Suprapubic skin (tissue), 4 donors: ENCODE measurements around the gene EFNB1. TPM values are rescaled to one million over a fixed set of nuclear protein-coding genes. Genes with fewer than 3 reads are reported as not detected.

Experiments
- DNase-seq, 2 donors: peaks; one replicate each; pipeline ENCODE4 v3.0.0-alpha.2; 2019; ENCODE audit warnings: low spot score in 2 of 2
- H3K27ac ChIP-seq: fragments of 200-600 bp; sonication (generic); one replicate; pipeline ENCODE4 v1.5.1; 2019
- H3K27me3 ChIP-seq: fragments of 200-600 bp; sonication (generic); one replicate; pipeline ENCODE4 v1.5.1; 2019
- H3K36me3 ChIP-seq: fragments of 200-600 bp; sonication (generic); one replicate; pipeline ENCODE4 v1.5.1; 2019
- H3K4me1 ChIP-seq: fragments of 200-600 bp; sonication (generic); one replicate; pipeline ENCODE4 v1.5.1; 2019
- H3K4me3 ChIP-seq: fragments of 200-600 bp; sonication (generic); one replicate; pipeline ENCODE4 v1.5.1; 2019; ENCODE audit warnings: mild to moderate bottlenecking
- H3K9me3 ChIP-seq: fragments of 200-600 bp; sonication (generic); one replicate; pipeline ENCODE4 v1.5.1; 2019
- EP300 ChIP-seq: sonication (generic); formaldehyde crosslinking; IDR thresholded peaks from one replicate; pipeline ENCODE4 v1.6.1; 2017; ENCODE audit warnings: antibody characterized with exemption
- POLR2A ChIP-seq, 2 donors: fragments of 450-650 bp; IDR thresholded peaks; one replicate each; pipeline ENCODE4 v1.6.1; 2017; ENCODE audit warnings: antibody characterized with exemption in 2 of 2, mild to moderate bottlenecking in 2 of 2, moderate library complexity in 2 of 2
- POLR2AphosphoS5 ChIP-seq, 3 donors: sonication (generic); formaldehyde crosslinking; IDR thresholded peaks; one replicate each; pipeline ENCODE4 v1.6.1; 2017; ENCODE audit warnings: antibody characterized with exemption in 3 of 3
- WGBS: methylation state at CpG from one replicate; pipeline ENCODE4 v1.1.5; 2018; 5-methylcytosine and 5-hydroxymethylcytosine counted together
- total RNA-seq, 4 donors: library from RNA; depleted of rRNA; stranded (reverse); fragments of >200 nt; gene quantifications; one replicate each; pipeline ENCODE4 v1.1.0, GENCODE V29; 2016
- TF ChIP-seq, protein P1 (sequence below), 2 donors: fragments of 200-600 bp in 1 of 2; fragments of 450-650 bp in 1 of 2; sonication (generic) in 1 of 2; IDR thresholded peaks; one replicate each; pipeline ENCODE4 v1.5.1; 2016 to 2019; ENCODE audit warnings: antibody characterized with exemption in 2 of 2, mild to moderate bottlenecking in 1 of 2, moderate library complexity in 1 of 2

Gene EFNB1
- total RNA-seq, 4 donors from 2014 or later, result 78.4 to 103 (median 89.8) TPM

DNA sequence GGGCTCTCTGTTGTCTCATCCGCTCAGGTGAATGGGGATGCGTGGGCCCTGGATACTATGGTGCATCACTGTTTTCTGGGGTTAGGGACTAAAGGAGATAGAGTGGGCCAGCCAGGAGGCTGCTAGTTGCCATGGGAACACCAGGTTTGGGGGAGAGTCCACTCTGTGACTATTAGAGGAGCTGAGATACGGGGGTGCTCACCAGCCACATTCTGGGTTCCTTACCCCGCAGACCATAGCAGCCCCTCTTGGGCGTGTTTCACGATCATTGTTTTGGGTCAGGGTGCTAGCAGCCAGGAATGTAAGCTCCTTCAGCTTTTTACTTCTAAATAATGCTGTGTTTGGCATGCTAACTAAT lies 4.6 kb downstream of the EFNB1 start:
- Histone ChIP-seq H3K27me3 (no peaks in the 10 kb centered on the region), H3K4me1 (peaks cover 40% of the 10 kb centered on the region), H3K9me3 (no peaks in the 10 kb centered on the region), H3K4me3 (peak overlapping the region; percentile 80), H3K36me3 (no peaks in the 10 kb centered on the region), H3K27ac (peak overlapping the region; percentile 82)
- DNase-seq, result peak; percentile 17 to 18
- TF ChIP-seq EP300 (no peak), POLR2AphosphoS5 (IDR thresholded peaks at IDR 0.05) (no peak), POLR2A (IDR thresholded peaks at IDR 0.05) (no peak)
- TF ChIP-seq, protein P1, sequence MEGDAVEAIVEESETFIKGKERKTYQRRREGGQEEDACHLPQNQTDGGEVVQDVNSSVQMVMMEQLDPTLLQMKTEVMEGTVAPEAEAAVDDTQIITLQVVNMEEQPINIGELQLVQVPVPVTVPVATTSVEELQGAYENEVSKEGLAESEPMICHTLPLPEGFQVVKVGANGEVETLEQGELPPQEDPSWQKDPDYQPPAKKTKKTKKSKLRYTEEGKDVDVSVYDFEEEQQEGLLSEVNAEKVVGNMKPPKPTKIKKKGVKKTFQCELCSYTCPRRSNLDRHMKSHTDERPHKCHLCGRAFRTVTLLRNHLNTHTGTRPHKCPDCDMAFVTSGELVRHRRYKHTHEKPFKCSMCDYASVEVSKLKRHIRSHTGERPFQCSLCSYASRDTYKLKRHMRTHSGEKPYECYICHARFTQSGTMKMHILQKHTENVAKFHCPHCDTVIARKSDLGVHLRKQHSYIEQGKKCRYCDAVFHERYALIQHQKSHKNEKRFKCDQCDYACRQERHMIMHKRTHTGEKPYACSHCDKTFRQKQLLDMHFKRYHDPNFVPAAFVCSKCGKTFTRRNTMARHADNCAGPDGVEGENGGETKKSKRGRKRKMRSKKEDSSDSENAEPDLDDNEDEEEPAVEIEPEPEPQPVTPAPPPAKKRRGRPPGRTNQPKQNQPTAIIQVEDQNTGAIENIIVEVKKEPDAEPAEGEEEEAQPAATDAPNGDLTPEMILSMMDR (IDR thresholded peaks at IDR 0.05), result no peak
- 81% methylated on average over 4 of the region's 6 CpGs for WGBS

DNA sequence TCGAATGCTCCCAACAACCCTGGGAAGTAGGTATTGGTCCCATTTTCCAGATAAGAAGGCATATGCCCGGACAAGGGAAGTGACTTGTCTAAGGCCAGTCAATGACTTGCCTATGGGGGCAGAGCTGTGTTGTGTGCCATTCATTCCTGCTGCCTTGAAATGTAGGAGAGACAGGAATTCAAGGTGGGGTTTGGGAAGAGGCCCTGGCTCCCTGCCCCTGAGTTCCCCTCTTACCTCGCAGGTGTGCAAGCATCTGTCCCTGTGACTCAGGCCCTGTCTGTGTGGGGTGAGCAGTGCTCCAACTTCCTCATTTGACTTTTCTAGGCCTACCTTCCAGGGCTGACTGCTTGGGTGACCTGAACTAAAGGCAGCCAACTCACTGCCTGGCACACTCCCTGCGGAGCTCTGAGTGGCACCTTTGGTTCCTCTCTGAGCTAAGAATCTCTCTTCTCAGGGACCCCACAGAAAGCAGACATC lies 5.1 kb downstream of the EFNB1 start:
- 79% methylated on average over 3 of the region's 4 CpGs for WGBS
- H3K27ac ChIP-seq, result peak overlapping the region; percentile 82
- H3K4me3 ChIP-seq, result peak overlapping the region; percentile 80

DNA sequence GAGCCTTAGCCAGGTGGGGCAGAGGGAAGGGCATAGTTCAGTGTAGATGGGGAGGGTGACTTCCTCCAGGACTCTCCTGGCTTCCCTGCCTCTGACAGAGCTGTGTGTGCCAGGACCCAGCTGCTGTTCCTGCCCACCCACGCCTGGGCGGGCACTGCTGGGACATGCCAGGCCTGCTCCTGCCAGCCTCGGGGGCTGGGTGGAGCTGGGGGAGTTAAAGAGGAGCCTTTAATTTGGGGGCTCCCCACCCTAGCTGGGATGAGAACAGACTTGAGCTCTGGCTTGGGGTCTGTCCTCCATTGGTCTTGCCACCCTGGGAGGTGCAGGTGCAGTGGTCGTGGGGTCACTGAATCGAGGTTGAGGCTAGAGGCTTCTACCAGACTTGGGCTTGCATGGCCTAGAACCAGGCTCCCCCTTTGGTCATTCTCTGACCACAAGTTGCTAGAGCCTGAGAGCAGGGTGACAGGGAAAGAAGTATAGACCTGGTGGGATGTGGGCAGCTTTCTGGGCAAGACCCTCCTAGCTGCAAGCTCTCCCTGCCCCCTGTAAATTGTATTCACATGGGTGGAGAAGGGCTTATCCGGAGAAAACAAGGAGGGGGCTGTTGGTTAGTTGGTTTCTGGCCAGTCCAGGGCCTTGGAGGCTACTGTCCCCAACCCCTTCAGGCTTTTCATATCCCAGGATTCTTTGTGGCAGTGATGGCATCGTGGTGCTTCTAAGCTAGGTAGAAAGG lies 5.7 kb downstream of the EFNB1 start:
- WGBS, result 56% methylated on average over 7 of the region's 7 CpGs
- TF ChIP-seq EP300, result no peak
- no peak for TF ChIP-seq POLR2A (IDR thresholded peaks at IDR 0.05)
- TF ChIP-seq, protein P1 (IDR thresholded peaks at IDR 0.05), result no peak
- TF ChIP-seq POLR2AphosphoS5 (IDR thresholded peaks at IDR 0.05), result no peak
- Histone ChIP-seq H3K4me1 (peaks cover 39% of the 10 kb centered on the region), H3K9me3 (no peaks in the 10 kb centered on the region), H3K4me3 (peak overlapping the region; percentile 80), H3K27ac (peak overlapping the region; percentile 82), H3K27me3 (no peaks in the 10 kb centered on the region), H3K36me3 (no peaks in the 10 kb centered on the region)
- peak; percentile 38 to 58 for DNase-seq

More for the DNA sequence above, 5.1 kb downstream of the EFNB1 start:
- DNase-seq, result peak in 1 of 2 donors; percentile 47
- Histone ChIP-seq H3K36me3 (no peaks in the 10 kb centered on the region), H3K9me3 (no peaks in the 10 kb centered on the region), H3K27me3 (no peaks in the 10 kb centered on the region), H3K4me1 (peaks cover 39% of the 10 kb centered on the region)
- TF ChIP-seq POLR2AphosphoS5 (IDR thresholded peaks at IDR 0.05) (no peak), POLR2A (IDR thresholded peaks at IDR 0.05) (no peak), EP300 (no peak)
- TF ChIP-seq, protein P1 (IDR thresholded peaks at IDR 0.05), result no peak

DNA sequence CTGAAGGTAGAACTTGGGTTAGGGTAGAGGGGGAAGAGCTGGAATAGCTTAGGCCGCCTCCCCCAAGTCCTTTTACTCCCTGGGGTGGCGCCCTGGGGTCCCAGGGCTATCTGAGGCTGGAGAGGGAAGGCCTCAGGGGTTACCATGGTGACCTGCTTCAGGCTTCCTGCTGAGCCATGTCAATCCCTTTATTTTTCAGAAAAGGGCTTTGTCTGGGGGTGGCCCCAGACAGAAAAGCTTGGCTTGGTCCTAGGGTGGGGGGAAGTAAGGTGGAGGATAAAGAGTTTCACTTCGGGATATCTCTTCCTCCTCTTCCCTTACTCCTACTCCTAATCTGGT lies 6.3 kb downstream of the EFNB1 start:
- peaks cover 5% of the 10 kb centered on the region for H3K36me3 ChIP-seq
- TF ChIP-seq EP300 (no peak), POLR2A (IDR thresholded peaks at IDR 0.05) (no peak), POLR2AphosphoS5 (IDR thresholded peaks at IDR 0.05) (no peak)
- TF ChIP-seq, protein P1 (IDR thresholded peaks at IDR 0.05), result no peak
- no peaks in the 10 kb centered on the region for H3K9me3 ChIP-seq
- WGBS, result 61% methylated on average over 3 of the region's 3 CpGs
- no peak overlapping the region for H3K27ac ChIP-seq
- H3K4me1 ChIP-seq, result peaks cover 39% of the 10 kb centered on the region
- no peak overlapping the region for H3K4me3 ChIP-seq
- no peaks in the 10 kb centered on the region for H3K27me3 ChIP-seq
- peak in 1 of 2 donors; percentile 14 for DNase-seq

DNA sequence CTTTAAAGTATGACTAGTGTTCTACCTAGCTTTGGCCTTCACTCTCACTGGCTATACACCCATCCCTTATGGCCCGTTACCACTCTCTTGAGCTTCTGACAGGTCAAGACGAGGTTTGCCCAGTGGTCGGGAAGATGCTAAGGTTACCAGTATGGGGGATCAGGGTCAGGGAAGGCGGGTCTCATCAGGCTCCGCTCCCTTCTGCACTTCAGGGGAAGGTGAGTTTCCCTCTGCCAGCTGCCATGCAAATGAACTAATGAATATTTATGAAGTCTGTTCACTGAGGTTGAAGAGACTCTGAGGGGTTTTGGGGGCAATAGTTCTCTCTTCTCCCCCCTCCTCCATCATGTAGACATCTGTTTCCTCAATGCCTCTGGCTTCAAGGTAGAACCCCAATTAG lies 6.6 kb downstream of the EFNB1 start:
- Histone ChIP-seq H3K27ac (no peak overlapping the region), H3K4me3 (no peak overlapping the region), H3K4me1 (peaks cover 39% of the 10 kb centered on the region), H3K27me3 (no peaks in the 10 kb centered on the region), H3K9me3 (no peaks in the 10 kb centered on the region), H3K36me3 (peaks cover 9% of the 10 kb centered on the region)
- 60% methylated on average over 5 of the region's 5 CpGs for WGBS
- DNase-seq, result peak; percentile 22 to 32
- TF ChIP-seq, protein P1 (IDR thresholded peaks at IDR 0.05), result no peak
- TF ChIP-seq EP300, result no peak
- no peak for TF ChIP-seq POLR2AphosphoS5 (IDR thresholded peaks at IDR 0.05)
- TF ChIP-seq POLR2A (IDR thresholded peaks at IDR 0.05), result no peak
